ENCODE measurements around the gene BCAS3.

GRCh38 chr17:61352408-61352770 is 674.7 kb downstream of the BCAS3 start:
- TF ChIP-seq, protein P1, sequence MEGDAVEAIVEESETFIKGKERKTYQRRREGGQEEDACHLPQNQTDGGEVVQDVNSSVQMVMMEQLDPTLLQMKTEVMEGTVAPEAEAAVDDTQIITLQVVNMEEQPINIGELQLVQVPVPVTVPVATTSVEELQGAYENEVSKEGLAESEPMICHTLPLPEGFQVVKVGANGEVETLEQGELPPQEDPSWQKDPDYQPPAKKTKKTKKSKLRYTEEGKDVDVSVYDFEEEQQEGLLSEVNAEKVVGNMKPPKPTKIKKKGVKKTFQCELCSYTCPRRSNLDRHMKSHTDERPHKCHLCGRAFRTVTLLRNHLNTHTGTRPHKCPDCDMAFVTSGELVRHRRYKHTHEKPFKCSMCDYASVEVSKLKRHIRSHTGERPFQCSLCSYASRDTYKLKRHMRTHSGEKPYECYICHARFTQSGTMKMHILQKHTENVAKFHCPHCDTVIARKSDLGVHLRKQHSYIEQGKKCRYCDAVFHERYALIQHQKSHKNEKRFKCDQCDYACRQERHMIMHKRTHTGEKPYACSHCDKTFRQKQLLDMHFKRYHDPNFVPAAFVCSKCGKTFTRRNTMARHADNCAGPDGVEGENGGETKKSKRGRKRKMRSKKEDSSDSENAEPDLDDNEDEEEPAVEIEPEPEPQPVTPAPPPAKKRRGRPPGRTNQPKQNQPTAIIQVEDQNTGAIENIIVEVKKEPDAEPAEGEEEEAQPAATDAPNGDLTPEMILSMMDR (IDR thresholded peaks at IDR 0.05): no peak
- no peak for TF ChIP-seq EZH2 (IDR thresholded peaks at IDR 0.05; ENCODE audit: borderline replicate concordance, insufficient read depth, low read depth, low read length, poor library complexity, severe bottlenecking)
